HG02571 (cell line): ENCODE results near the gene EEF2KMT.
"Not testable (repeated sequence)": the region's sequence is repeated elsewhere in the genome, so short reads cannot be mapped to it uniquely, and the experiment has no call there.

Experiments
- ATAC-seq: cut with Tn5 transposase; IDR thresholded peaks from one replicate; pipeline ENCODE4 v1.9.1; 2021; ENCODE audit warnings: mild to moderate bottlenecking, moderate library complexity; ENCODE audit not compliant: unreplicated experiment

The EEF2KMT gene

GRCh38 chr16:5096437-5097060 lies 1.0 kb downstream of the EEF2KMT start:
- ATAC-seq, result not testable (repeated sequence)

- not testable (repeated sequence) for ATAC-seq
These were observed 2.3 kb downstream of the EEF2KMT start for GRCh38 chr16:5095145-5095830.

- not testable (repeated sequence) for ATAC-seq
These were observed 3.8 kb downstream of the EEF2KMT start for GRCh38 chr16:5093746-5094145.

- not testable (repeated sequence) for ATAC-seq
These were observed 4.5 kb downstream of the EEF2KMT start for GRCh38 chr16:5093081-5093480.

- not testable (repeated sequence) for ATAC-seq
These were observed 7.0 kb downstream of the EEF2KMT start for GRCh38 chr16:5090592-5090991.

- not testable (repeated sequence) for ATAC-seq
These were observed 7.6 kb downstream of the EEF2KMT start for GRCh38 chr16:5089911-5090555.

- ATAC-seq, result not testable (repeated sequence)
These were observed 8.7 kb downstream of the EEF2KMT start for GRCh38 chr16:5088936-5089335.

GRCh38 chr16:5088086-5088790 lies 9.4 kb downstream of the EEF2KMT start:
- not testable (repeated sequence) for ATAC-seq

GRCh38 chr16:5085716-5086115 lies 11.9 kb downstream of the EEF2KMT start:
- ATAC-seq, result not testable (repeated sequence)

- not testable (repeated sequence) for ATAC-seq
These were observed 12.8 kb downstream of the EEF2KMT start for GRCh38 chr16:5084802-5085201.

GRCh38 chr16:5084099-5084731 lies 13.4 kb downstream of the EEF2KMT start:
- ATAC-seq, result not testable (repeated sequence)

GRCh38 chr16:5083646-5084045 lies 13.9 kb downstream of the EEF2KMT start:
- not testable (repeated sequence) for ATAC-seq

- ATAC-seq, result not testable (repeated sequence)
These were observed 16.6 kb downstream of the EEF2KMT start for GRCh38 chr16:5080996-5081395.

- ATAC-seq, result not testable (repeated sequence)
These were observed 17.1 kb downstream of the EEF2KMT start for GRCh38 chr16:5080461-5080860.

- ATAC-seq, result no peak
These were observed 19.0 kb downstream of the EEF2KMT start for GRCh38 chr16:5078626-5079025.

- no peak for ATAC-seq
These were observed 20.3 kb downstream of the EEF2KMT start for GRCh38 chr16:5077304-5077703.

- ATAC-seq, result no peak
These were observed 22.0 kb downstream of the EEF2KMT start for GRCh38 chr16:5075637-5076036.

GRCh38 chr16:5073771-5074170 lies 23.8 kb downstream of the EEF2KMT start:
- ATAC-seq, result not testable (repeated sequence)

- no peak for ATAC-seq
These were observed 24.3 kb downstream of the EEF2KMT start for GRCh38 chr16:5073279-5073629.

GRCh38 chr16:5072334-5073278 lies 25.0 kb downstream of the EEF2KMT start:
- no peak for ATAC-seq
